Mesenchymal stem cell (in vitro differentiated cells and primary cell): Measurements from ENCODE around the gene NECAB3.
"Not testable (repeated sequence)": the region's sequence is repeated elsewhere in the genome, so short reads cannot be mapped to it uniquely, and the experiment has no call there.

Experiments
- DNase-seq: peaks from one replicate; pipeline ENCODE4 v3.0.0-alpha.2; 2013
- H2AFZ ChIP-seq: one replicate; pipeline ENCODE4 v1.6.1; 2013; ENCODE audit warnings: low read depth, mild to moderate bottlenecking, control low read depth, inconsistent platforms, low read length, moderate library complexity
- H2AK5ac ChIP-seq: 2 replicates; pipeline ENCODE4 v1.6.1; 2013; ENCODE audit warnings: low read length, moderate library complexity, mild to moderate bottlenecking, inconsistent platforms; ENCODE audit not compliant: severe bottlenecking
- H2BK120ac ChIP-seq: one replicate; pipeline ENCODE4 v1.6.1; 2013; ENCODE audit warnings: low read depth, mild to moderate bottlenecking, inconsistent platforms, low read length, moderate library complexity
- H2BK12ac ChIP-seq, 2 experiments: one replicate each; pipeline ENCODE4 v1.6.1; 2013; ENCODE audit warnings: inconsistent platforms in 2 of 2, low read length in 2 of 2, mild to moderate bottlenecking in 2 of 2, moderate library complexity in 2 of 2, control low read depth in 1 of 2
- H2BK15ac ChIP-seq: one replicate; pipeline ENCODE4 v1.6.1; 2013; ENCODE audit warnings: mild to moderate bottlenecking, low read depth, inconsistent platforms; ENCODE audit not compliant: poor library complexity, severe bottlenecking
- H2BK5ac ChIP-seq: 2 replicates; pipeline ENCODE4 v1.6.1; 2013; ENCODE audit warnings: low read depth, mild to moderate bottlenecking, low read length, control low read depth, inconsistent platforms; ENCODE audit not compliant: poor library complexity, severe bottlenecking
- H3K14ac ChIP-seq, 2 experiments: one replicate each; pipeline ENCODE4 v1.6.1; 2013; ENCODE audit warnings: inconsistent platforms in 2 of 2, low read length in 2 of 2, control low read depth in 1 of 2, mild to moderate bottlenecking in 1 of 2, moderate library complexity in 1 of 2
- H3K18ac ChIP-seq, 2 experiments: one replicate each; pipeline ENCODE4 v1.6.1; 2013; ENCODE audit warnings: inconsistent platforms in 2 of 2, low read length in 2 of 2, control low read depth in 1 of 2, low read depth in 1 of 2, mild to moderate bottlenecking in 1 of 2
- H3K23ac ChIP-seq, 2 experiments: one replicate each; pipeline ENCODE4 v1.6.1; 2013; ENCODE audit warnings: inconsistent platforms in 2 of 2, low read length in 2 of 2, mild to moderate bottlenecking in 2 of 2, moderate library complexity in 2 of 2, control low read depth in 1 of 2
- H3K27ac ChIP-seq: 2 replicates; pipeline ENCODE4 v1.5.1; 2013; ENCODE audit warnings: mild to moderate bottlenecking, moderate library complexity, low read length, control low read depth, inconsistent platforms; ENCODE audit not compliant: poor library complexity, severe bottlenecking
- H3K27me3 ChIP-seq, 2 experiments: 2 replicates each; pipeline versions ENCODE4 v1.6.1 to v1.7.0; 2013; ENCODE audit warnings: low read length in 2 of 2, mild to moderate bottlenecking in 2 of 2, moderate library complexity in 2 of 2, control low read depth in 1 of 2, inconsistent platforms in 1 of 2; ENCODE audit not compliant: control insufficient read depth in 1 of 2, insufficient read depth in 1 of 2
- H3K36me3 ChIP-seq, 2 experiments: 2 replicates each; pipeline versions ENCODE4 v1.6.1 to v1.7.0; 2013; ENCODE audit warnings: low read length in 2 of 2, control low read depth in 1 of 2, inconsistent platforms in 1 of 2, low read depth in 1 of 2, mild to moderate bottlenecking in 1 of 2; ENCODE audit not compliant: insufficient read depth in 2 of 2, control insufficient read depth in 1 of 2
- H3K4ac ChIP-seq, 2 experiments: one replicate each; pipeline ENCODE4 v1.6.1; 2013; ENCODE audit warnings: inconsistent platforms in 2 of 2, low read length in 2 of 2, mild to moderate bottlenecking in 2 of 2, moderate library complexity in 2 of 2, control low read depth in 1 of 2, low read depth in 1 of 2
- H3K4me1 ChIP-seq: 2 replicates; pipeline ENCODE4 v1.6.1; 2013; ENCODE audit warnings: low read depth, low read length, control low read depth; ENCODE audit not compliant: control insufficient read depth, insufficient read depth
- H3K4me2 ChIP-seq: 2 replicates; pipeline ENCODE4 v1.6.1; 2013; ENCODE audit warnings: low read length, mild to moderate bottlenecking, inconsistent platforms; ENCODE audit not compliant: poor library complexity, severe bottlenecking
- H3K4me3 ChIP-seq, 2 experiments: 2 replicates each; pipeline versions ENCODE4 v1.5.1 to v1.7.0; 2013; ENCODE audit warnings: low read length in 2 of 2, mild to moderate bottlenecking in 2 of 2, control low read depth in 1 of 2, low read depth in 1 of 2; ENCODE audit not compliant: insufficient read depth in 1 of 2
- H3K79me1 ChIP-seq: replicated peaks from 2 replicates; pipeline ENCODE4 v1.6.1; 2013; ENCODE audit warnings: mild to moderate bottlenecking, control low read depth, low read length, inconsistent platforms; ENCODE audit not compliant: poor library complexity, severe bottlenecking
- H3K9ac ChIP-seq: 2 replicates; pipeline ENCODE4 v1.7.0; 2013; ENCODE audit warnings: mild to moderate bottlenecking, low read length, moderate library complexity
- H3K9me3 ChIP-seq: 2 replicates; pipeline ENCODE4 v1.7.0; 2013; ENCODE audit warnings: mild to moderate bottlenecking, low read length; ENCODE audit not compliant: control insufficient read depth
- H4K8ac ChIP-seq: one replicate; pipeline ENCODE4 v1.6.1; 2013; ENCODE audit warnings: inconsistent platforms, mild to moderate bottlenecking, low read length, moderate library complexity
- H4K91ac ChIP-seq: one replicate; pipeline ENCODE4 v1.6.1; 2013; ENCODE audit warnings: mild to moderate bottlenecking, low read length, inconsistent platforms
- WGBS: methylation state at CpG from one replicate; pipeline ENCODE4 v1.1.7; 2013; ENCODE audit warnings: mixed read lengths; 5-methylcytosine and 5-hydroxymethylcytosine counted together

The NECAB3 gene

DNA sequence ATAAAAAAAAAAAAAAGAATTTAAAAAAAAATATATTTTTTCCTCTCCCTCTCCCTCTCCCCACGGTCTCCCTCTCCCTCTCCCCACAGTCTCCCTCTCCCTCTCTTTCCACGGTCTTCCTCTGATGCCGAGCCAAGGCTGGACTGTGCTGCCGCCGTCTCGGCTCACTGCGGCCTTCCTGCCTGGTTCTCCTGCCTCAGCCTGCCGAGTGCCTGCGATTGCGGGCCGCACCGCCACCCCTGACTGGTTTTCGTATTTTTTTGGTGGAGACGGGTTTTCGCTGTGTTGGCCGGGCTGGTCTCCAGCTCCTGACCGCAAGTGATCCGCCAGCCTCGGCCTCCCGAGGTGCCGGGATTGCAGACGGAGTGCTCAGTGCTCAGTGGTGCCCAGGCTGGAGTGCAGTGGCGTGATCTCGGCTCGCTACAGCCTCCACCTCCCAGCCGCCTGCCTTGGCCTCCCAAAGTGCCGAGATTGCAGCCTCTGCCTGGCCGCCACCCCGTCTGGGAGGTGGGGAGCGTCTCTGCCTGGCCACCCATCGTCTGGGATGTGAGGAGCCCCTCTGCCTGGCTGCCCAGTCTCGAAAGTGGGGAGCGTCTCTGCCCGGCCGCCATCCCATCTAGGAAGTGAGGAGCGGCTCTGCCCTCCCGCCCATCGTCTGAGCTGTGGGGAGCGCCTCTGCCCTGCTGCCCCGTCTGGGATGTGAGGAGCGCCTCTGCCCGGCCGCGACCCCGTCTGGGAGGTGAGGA, 26.6 kb upstream of the NECAB3 start:
- not testable (repeated sequence) for H3K27ac ChIP-seq, DNase-seq, H3K27me3 ChIP-seq, H3K4me1 ChIP-seq, H3K14ac ChIP-seq, H3K36me3 ChIP-seq, H2AK5ac ChIP-seq, H4K91ac ChIP-seq, H2BK15ac ChIP-seq, H3K18ac ChIP-seq, H3K4ac ChIP-seq, H3K4me2 ChIP-seq, H2BK120ac ChIP-seq, H3K9ac ChIP-seq, H3K23ac ChIP-seq, H4K8ac ChIP-seq, H2BK12ac ChIP-seq, H3K9me3 ChIP-seq, H3K79me1 ChIP-seq, H3K4me3 ChIP-seq, H2AFZ ChIP-seq, H2BK5ac ChIP-seq
- 97% methylated on average over 41 of the region's 45 CpGs for WGBS

DNA sequence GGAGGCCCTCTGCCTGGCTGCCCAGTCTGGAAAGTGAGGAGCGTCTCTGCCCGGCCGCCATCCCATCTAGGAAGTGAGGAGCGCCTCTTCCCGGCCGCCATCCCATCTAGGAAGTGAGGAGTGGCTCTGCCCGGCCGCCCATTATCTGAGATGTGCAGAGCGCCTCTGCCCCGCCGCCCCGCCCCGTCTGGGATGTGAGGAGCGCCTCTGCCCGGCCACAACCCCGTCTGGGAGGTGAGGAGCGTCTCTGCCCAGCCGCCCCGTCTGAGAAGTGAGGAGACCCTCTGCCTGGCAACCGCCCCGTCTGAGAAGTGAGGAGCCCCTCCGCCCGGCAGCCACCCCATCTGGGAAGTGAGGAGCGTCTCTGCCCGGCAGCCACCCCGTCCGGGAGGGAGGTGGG, 24.7 kb upstream of the NECAB3 start:
- not testable (repeated sequence) for H2AFZ ChIP-seq, H3K36me3 ChIP-seq, H3K27me3 ChIP-seq, H3K4me3 ChIP-seq, H3K9ac ChIP-seq, H3K18ac ChIP-seq, H2BK5ac ChIP-seq, H2BK12ac ChIP-seq, H3K14ac ChIP-seq, DNase-seq, H3K4me1 ChIP-seq, H3K27ac ChIP-seq, H3K9me3 ChIP-seq, H2BK15ac ChIP-seq, H3K79me1 ChIP-seq, H2BK120ac ChIP-seq, H3K23ac ChIP-seq, H4K91ac ChIP-seq, H4K8ac ChIP-seq, H3K4me2 ChIP-seq, H2AK5ac ChIP-seq, H3K4ac ChIP-seq
- WGBS: 95% methylated on average over 8 of the region's 27 CpGs

DNA sequence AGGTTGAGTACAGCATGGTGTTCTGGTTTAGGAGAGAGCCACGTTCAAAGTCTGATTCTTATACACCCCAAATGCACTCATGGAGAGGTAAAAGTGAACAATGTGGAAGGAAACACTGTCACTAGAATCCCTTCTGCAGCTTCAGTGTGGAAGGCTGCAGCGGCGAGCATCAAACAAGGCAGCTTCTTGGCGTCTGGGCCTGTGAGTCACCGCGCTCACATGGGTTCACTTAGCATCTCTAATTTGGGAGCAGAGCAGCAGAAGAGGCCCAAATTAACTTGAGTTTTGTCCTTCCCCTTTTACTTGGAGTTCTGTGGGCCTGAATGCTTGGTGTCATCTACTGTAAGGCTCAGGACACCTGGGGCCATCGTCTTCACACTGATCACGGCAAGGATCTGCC, 22.9 kb upstream of the NECAB3 start:
- Histone ChIP-seq H3K4me3 (peak overlapping the region in 1 of 2 experiments; percentile 45), H4K8ac (no peak overlapping the region), H3K36me3 (no peaks in the 10 kb centered on the region), H3K4me1 (peaks cover 5% of the 10 kb centered on the region), H3K23ac (no peak overlapping the region), H3K79me1 (no peaks in the 10 kb centered on the region), H3K27me3 (no peaks in the 10 kb centered on the region), H3K9ac (peak overlapping the region; percentile 74), H2BK5ac (no peak overlapping the region), H2BK15ac (no peak overlapping the region), H4K91ac (no peak overlapping the region), H2AFZ (no peak overlapping the region), H2AK5ac (no peak overlapping the region), H2BK120ac (no peak overlapping the region), H3K9me3 (no peaks in the 10 kb centered on the region), H3K14ac (no peak overlapping the region), H3K4ac (no peak overlapping the region), H3K18ac (no peak overlapping the region), H3K27ac (no peak overlapping the region), H2BK12ac (no peak overlapping the region), H3K4me2 (no peak overlapping the region)
- WGBS: 80% methylated on average over 8 of the region's 8 CpGs
- no peak for DNase-seq

DNA sequence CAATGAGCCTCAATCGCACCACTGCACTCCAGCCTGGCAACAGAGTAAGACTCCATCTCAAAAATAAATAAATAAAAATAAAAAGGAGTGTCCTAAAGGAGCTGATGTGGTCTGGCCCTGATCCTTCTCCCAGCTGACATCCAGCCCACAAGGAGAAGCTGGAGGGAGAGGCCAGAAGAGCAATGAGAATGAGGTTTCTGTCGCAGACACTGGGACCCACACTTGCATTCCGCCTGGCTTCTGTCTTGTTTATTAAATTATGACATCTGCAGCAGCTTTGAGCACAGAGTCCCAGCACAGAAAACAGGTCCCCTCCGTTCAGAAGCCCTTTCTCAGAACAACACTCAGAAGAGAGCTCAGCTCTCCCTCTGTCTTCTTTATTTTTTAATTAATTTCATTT, 22.2 kb upstream of the NECAB3 start:
- H3K4me2 ChIP-seq: no peak overlapping the region
- no peak overlapping the region for H2AFZ ChIP-seq
- H4K8ac ChIP-seq: no peak overlapping the region
- no peak overlapping the region for H2BK12ac ChIP-seq
- peak overlapping the region in 1 of 2 experiments; percentile 45 for H3K4me3 ChIP-seq
- no peak overlapping the region for H2BK5ac ChIP-seq
- H3K9ac ChIP-seq: peak overlapping the region; percentile 74
- WGBS: 53% methylated on average over 3 of the region's 4 CpGs
- H4K91ac ChIP-seq: no peak overlapping the region
- H2AK5ac ChIP-seq: no peak overlapping the region
- no peak for DNase-seq
- H3K79me1 ChIP-seq: no peaks in the 10 kb centered on the region
- no peak overlapping the region for H3K14ac ChIP-seq
- peaks cover 5% of the 10 kb centered on the region for H3K4me1 ChIP-seq
- no peak overlapping the region for H3K18ac ChIP-seq
- H3K27me3 ChIP-seq: no peaks in the 10 kb centered on the region
- no peak overlapping the region for H2BK120ac ChIP-seq
- no peaks in the 10 kb centered on the region for H3K9me3 ChIP-seq
- no peak overlapping the region for H2BK15ac ChIP-seq
- H3K36me3 ChIP-seq: no peaks in the 10 kb centered on the region
- no peak overlapping the region for H3K23ac ChIP-seq
- H3K4ac ChIP-seq: no peak overlapping the region
- no peak overlapping the region for H3K27ac ChIP-seq
